ENCODE results near the gene OR10H1.
A peak's percentile ranks its signal among the peaks of the same experiment; 100 is the strongest.
"Not testable (repeated sequence)": the region's sequence is repeated elsewhere in the genome, so short reads cannot be mapped to it uniquely, and the experiment has no call there.

Gene OR10H1

GRCh38 chr19:15815306-15815705 is at the start of gene OR10H1:
OR10H1 (minus strand) TSS chr19:15815664; CDS start chr19:15808037, 7,627 bp downstream.
- no peak for DNase-seq

GRCh38 chr19:15864824-15865223 is 49.4 kb upstream of the OR10H1 start:
- no peak for DNase-seq

- DNase-seq: no peak
These were observed 47.8 kb upstream of the OR10H1 start for GRCh38 chr19:15863272-15863671.

GRCh38 chr19:15862444-15862843 is 47.0 kb upstream of the OR10H1 start:
- DNase-seq: no peak

- DNase-seq: no peak
These were observed 45.1 kb upstream of the OR10H1 start for GRCh38 chr19:15860522-15860921.

- DNase-seq: no peak
These were observed 43.7 kb upstream of the OR10H1 start for GRCh38 chr19:15859187-15859586.

- DNase-seq: no peak
These were observed 34.9 kb upstream of the OR10H1 start for GRCh38 chr19:15850385-15850784.

- DNase-seq: no peak
These were observed 31.5 kb upstream of the OR10H1 start for GRCh38 chr19:15846923-15847322.

- not testable (repeated sequence) for DNase-seq
These were observed 28.4 kb upstream of the OR10H1 start for GRCh38 chr19:15843894-15844222.

GRCh38 chr19:15843203-15843893 is 27.9 kb upstream of the OR10H1 start:
- DNase-seq: no peak

- DNase-seq: no peak
These were observed 26.6 kb upstream of the OR10H1 start for GRCh38 chr19:15841875-15842569.

- no peak for DNase-seq
These were observed 25.4 kb upstream of the OR10H1 start for GRCh38 chr19:15840833-15841232.

GRCh38 chr19:15839888-15840287 is 24.4 kb upstream of the OR10H1 start:
- not testable (repeated sequence) for DNase-seq

- DNase-seq: no peak
These were observed 22.9 kb upstream of the OR10H1 start for GRCh38 chr19:15838351-15838750.

GRCh38 chr19:15837221-15837731 is 21.8 kb upstream of the OR10H1 start:
- no peak for DNase-seq

- DNase-seq: peak; percentile 83
These were observed 21.1 kb upstream of the OR10H1 start for GRCh38 chr19:15836330-15837220.

- not testable (repeated sequence) for DNase-seq
These were observed 20.3 kb upstream of the OR10H1 start for GRCh38 chr19:15835565-15836329.

GRCh38 chr19:15834232-15834631 is 18.8 kb upstream of the OR10H1 start:
- DNase-seq: not testable (repeated sequence)

- DNase-seq: no peak
These were observed 16.2 kb upstream of the OR10H1 start for GRCh38 chr19:15831626-15832025.

GRCh38 chr19:15829786-15830185 is 14.3 kb upstream of the OR10H1 start:
- no peak for DNase-seq

GRCh38 chr19:15829306-15829698 is 13.8 kb upstream of the OR10H1 start:
- no peak for DNase-seq

GRCh38 chr19:15828611-15829305 is 13.3 kb upstream of the OR10H1 start:
- not testable (repeated sequence) for DNase-seq
